Endothelial cell of umbilical vein (primary cell): Measurements from ENCODE around the gene CPZ. TPM values are rescaled to one million over a fixed set of nuclear protein-coding genes. Genes with fewer than 3 reads are reported as not detected.
"Not testable (repeated sequence)": the region's sequence is repeated elsewhere in the genome, so short reads cannot be mapped to it uniquely, and the experiment has no call there.

ENCODE experiments used
- BruUV-seq: library from RNA; stranded (reverse); fragments of 400-500 nt; replicated peaks from 2 replicates; lab custom pipeline; 2021; lab: Mats Ljungman, UMichigan
- CTCF ChIA-PET: fragments of 300-600, 350-600 bp; sonication (Branson Sonifier 250); formaldehyde crosslinking; loops from one replicate; lab custom pipeline; 2021; ENCODE audit warnings: antibody characterized with exemption, inconsistent platforms; lab: Charles Lee
- POLR2A ChIA-PET: fragments of 300-600, 350-600 bp; sonication (Branson Sonifier 250); formaldehyde crosslinking; loops from one replicate; lab custom pipeline; 2021; ENCODE audit warnings: antibody characterized with exemption, inconsistent platforms; lab: Charles Lee
- DNase-seq: peaks from one replicate; pipeline ENCODE4 v3.0.0-alpha.2; 2011; ENCODE audit warnings: low read depth, low spot score
- FAIRE-seq: peaks from 2 replicates; lab custom pipeline; 2011; peaks lifted over from hg19 to GRCh38; lab: Jason Lieb, UNC
- H2AFZ ChIP-seq: 2 replicates; pipeline ENCODE4 v1.6.0; 2012; ENCODE audit warnings: low read depth, low read length, control low read depth, inconsistent platforms
- H3K27ac ChIP-seq: 2 replicates; pipeline ENCODE4 v1.5.1; 2011; ENCODE audit warnings: low read depth, mild to moderate bottlenecking, control low read depth, low read length, moderate library complexity; ENCODE audit not compliant: insufficient read depth
- H3K27me3 ChIP-seq, 2 experiments: 2 replicates each; pipeline versions ENCODE4 v1.6.0 to v1.6.1; 2011; ENCODE audit warnings: low read length in 2 of 2, mixed read lengths in 1 of 2; ENCODE audit not compliant: control insufficient read depth in 2 of 2, insufficient read depth in 2 of 2
- H3K36me3 ChIP-seq, 2 experiments: 2 replicates in 1 of 2; 3 replicates in 1 of 2; pipeline ENCODE4 v1.5.1; 2011; ENCODE audit warnings: low read length in 2 of 2, mild to moderate bottlenecking in 1 of 2, moderate library complexity in 1 of 2; ENCODE audit not compliant: control insufficient read depth in 2 of 2, insufficient read depth in 2 of 2; ENCODE audit errors: extremely low read depth in 1 of 2
- H3K4me1 ChIP-seq: 3 replicates; pipeline ENCODE4 v1.5.1; 2011; ENCODE audit warnings: mild to moderate bottlenecking, low read length; ENCODE audit not compliant: control insufficient read depth, insufficient read depth; ENCODE audit errors: extremely low read depth
- H3K4me2 ChIP-seq: 2 replicates; pipeline ENCODE4 v1.6.1; 2011; ENCODE audit warnings: low read length, control low read depth, mixed read lengths; ENCODE audit not compliant: insufficient read depth
- H3K4me3 ChIP-seq, 3 experiments: fragments of 200-600 bp in 1 of 3; sonication (generic), shearing (Covaris generic) in 1 of 3; replicated peaks in 1 of 3; 2 replicates each; pipeline ENCODE4 v1.5.1; 2011 to 2016; ENCODE audit warnings: control low read depth in 3 of 3, low read length in 3 of 3, mild to moderate bottlenecking in 2 of 3, inconsistent platforms in 1 of 3, low read depth in 1 of 3, moderate library complexity in 1 of 3; ENCODE audit not compliant: insufficient read depth in 1 of 3
- H3K79me2 ChIP-seq: 2 replicates; pipeline ENCODE4 v1.6.0; 2012; ENCODE audit warnings: low read length, inconsistent platforms; ENCODE audit not compliant: control insufficient read depth, insufficient read depth
- H3K9ac ChIP-seq: replicated peaks from 2 replicates; pipeline ENCODE3; 2011; ENCODE audit warnings: low read length, control low read depth; ENCODE audit not compliant: insufficient read depth; ENCODE audit errors: extremely low read depth
- H3K9me1 ChIP-seq: replicated peaks from 3 replicates; pipeline ENCODE4 v1.6.0; 2011; ENCODE audit warnings: mild to moderate bottlenecking, low read length; ENCODE audit not compliant: control insufficient read depth, insufficient read depth; ENCODE audit errors: extremely low read depth
- H3K9me3 ChIP-seq: replicated peaks from 2 replicates; pipeline ENCODE4 v1.5.1; 2012; ENCODE audit warnings: low read length, inconsistent platforms; ENCODE audit not compliant: control insufficient read depth, insufficient read depth
- H4K20me1 ChIP-seq: replicated peaks from 2 replicates; pipeline ENCODE3; 2011; ENCODE audit warnings: mild to moderate bottlenecking, low read length; ENCODE audit not compliant: control insufficient read depth, insufficient read depth; ENCODE audit errors: extremely low read depth
- EZH2 ChIP-seq: IDR thresholded peaks from 2 replicates; pipeline ENCODE4 v1.6.1; 2012; ENCODE audit warnings: borderline replicate concordance, low read depth, mild to moderate bottlenecking, moderate library complexity, low read length, inconsistent platforms; ENCODE audit not compliant: severe bottlenecking
- FOS ChIP-seq: IDR thresholded peaks from 2 replicates; pipeline ENCODE4 v1.6.1; 2011; ENCODE audit warnings: mild to moderate bottlenecking, low read length, moderate library complexity, borderline replicate concordance; ENCODE audit not compliant: insufficient read depth
- GATA2 ChIP-seq: IDR thresholded peaks from 2 replicates; pipeline ENCODE4 v1.7.0; 2011; ENCODE audit warnings: low read depth, mild to moderate bottlenecking, moderate library complexity, mixed read lengths, low read length; ENCODE audit not compliant: insufficient read length, insufficient read depth
- JUN ChIP-seq: IDR thresholded peaks from 2 replicates; pipeline ENCODE4 v1.6.1; 2011; ENCODE audit warnings: borderline replicate concordance, low read depth; ENCODE audit not compliant: insufficient read length, insufficient read depth
- MYC ChIP-seq: IDR thresholded peaks from one replicate; pipeline ENCODE4 v1.6.1; 2011; ENCODE audit warnings: mild to moderate bottlenecking, low read depth, low read length
- POLR2A ChIP-seq: IDR thresholded peaks from 2 replicates; pipeline ENCODE4 v1.6.1; 2012; ENCODE audit warnings: low read depth, mild to moderate bottlenecking, control low read depth, low read length
- POLR2AphosphoS5 ChIP-seq: IDR thresholded peaks from 2 replicates; pipeline ENCODE4 v1.6.1; 2012; ENCODE audit warnings: low read depth, mild to moderate bottlenecking, control low read depth, low read length, moderate library complexity; ENCODE audit not compliant: insufficient read depth
- dilution Hi-C: fragments of 300-500 bp; cut with MboI; formaldehyde crosslinking; loops from one replicate; pipeline ENCODE4 v1.15.0; 2019; ENCODE audit warnings: low sequenced_read_pairs; ENCODE audit not compliant: extremely low pct_ligation_motif_present
- intact Hi-C: fragments of 100-400 bp; cut with micrococcal nuclease; formaldehyde crosslinking; loops from one replicate; pipeline ENCODE4 v1.10.0; 2022
- polyA plus RNA-seq, 4 experiments: library from polyadenylated mRNA; depleted of rRNA in 3 of 4; stranded (reverse) in 3 of 4; unstranded in 1 of 4; fragments of >200 nt; gene quantifications; 2 replicates each; pipeline versions ENCODE4 v1.2.1 to v1.2.3, GENCODE V29; 2011 to 2012; ENCODE audit warnings: missing spikeins in 1 of 4
- total RNA-seq: library from RNA; stranded (reverse); gene quantifications from 2 replicates; pipeline ENCODE4 v1.2.3, GENCODE V29; 2021
- TF ChIP-seq, protein P1 (sequence below): IDR thresholded peaks from 2 replicates; pipeline ENCODE4 v1.6.1; 2011; ENCODE audit not compliant: insufficient read depth, insufficient read length
- TF ChIP-seq, protein P2 (sequence below), 2 donors: IDR thresholded peaks; 1 replicate in 1 of 2; 2 replicates in 1 of 2; pipeline ENCODE4 v1.5.1; 2011; ENCODE audit warnings: low read length in 2 of 2, mild to moderate bottlenecking in 2 of 2, moderate library complexity in 2 of 2, control low read depth in 1 of 2, inconsistent platforms in 1 of 2, low read depth in 1 of 2; ENCODE audit not compliant: insufficient read depth in 1 of 2; ENCODE audit errors: extremely low read depth in 1 of 2

The CPZ gene
- total and polyA plus RNA-seq, 2 donors (not counting 3 experiments of a cell fraction or from before 2014, with no cell fraction given) = not detected

DNA sequence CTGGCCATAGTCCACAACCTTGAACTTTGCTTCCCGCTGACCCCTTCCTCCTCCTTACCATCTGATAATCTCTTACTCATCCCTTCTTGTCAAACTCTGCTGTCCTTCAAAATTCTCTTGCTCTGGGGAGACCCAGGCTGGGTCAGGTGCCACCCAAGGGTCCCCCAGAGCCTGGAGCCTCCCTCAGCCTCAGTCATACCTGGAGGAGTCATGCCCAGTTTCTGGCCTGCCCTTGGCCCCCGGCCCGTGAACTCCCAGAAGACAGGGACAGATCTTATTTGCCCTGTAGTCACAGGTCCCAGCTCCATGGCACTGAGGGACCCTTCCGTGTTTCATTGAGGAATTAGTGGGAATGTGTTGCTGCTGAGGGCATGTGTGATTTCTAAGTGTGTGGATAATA, 17.1 kb upstream of the CPZ start:
- no peaks in the 10 kb centered on the region for H3K9me1 ChIP-seq
- TF ChIP-seq, protein P1, sequence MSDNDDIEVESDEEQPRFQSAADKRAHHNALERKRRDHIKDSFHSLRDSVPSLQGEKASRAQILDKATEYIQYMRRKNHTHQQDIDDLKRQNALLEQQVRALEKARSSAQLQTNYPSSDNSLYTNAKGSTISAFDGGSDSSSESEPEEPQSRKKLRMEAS = no peak
- TF ChIP-seq POLR2A (no peak), JUN (no peak), FOS (no peak), MYC (no peak), GATA2 (no peak), EZH2 (no peak), POLR2AphosphoS5 (no peak)
- TF ChIP-seq, protein P2, sequence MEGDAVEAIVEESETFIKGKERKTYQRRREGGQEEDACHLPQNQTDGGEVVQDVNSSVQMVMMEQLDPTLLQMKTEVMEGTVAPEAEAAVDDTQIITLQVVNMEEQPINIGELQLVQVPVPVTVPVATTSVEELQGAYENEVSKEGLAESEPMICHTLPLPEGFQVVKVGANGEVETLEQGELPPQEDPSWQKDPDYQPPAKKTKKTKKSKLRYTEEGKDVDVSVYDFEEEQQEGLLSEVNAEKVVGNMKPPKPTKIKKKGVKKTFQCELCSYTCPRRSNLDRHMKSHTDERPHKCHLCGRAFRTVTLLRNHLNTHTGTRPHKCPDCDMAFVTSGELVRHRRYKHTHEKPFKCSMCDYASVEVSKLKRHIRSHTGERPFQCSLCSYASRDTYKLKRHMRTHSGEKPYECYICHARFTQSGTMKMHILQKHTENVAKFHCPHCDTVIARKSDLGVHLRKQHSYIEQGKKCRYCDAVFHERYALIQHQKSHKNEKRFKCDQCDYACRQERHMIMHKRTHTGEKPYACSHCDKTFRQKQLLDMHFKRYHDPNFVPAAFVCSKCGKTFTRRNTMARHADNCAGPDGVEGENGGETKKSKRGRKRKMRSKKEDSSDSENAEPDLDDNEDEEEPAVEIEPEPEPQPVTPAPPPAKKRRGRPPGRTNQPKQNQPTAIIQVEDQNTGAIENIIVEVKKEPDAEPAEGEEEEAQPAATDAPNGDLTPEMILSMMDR (IDR thresholded peaks at IDR 0.05; ENCODE audit: extremely low read depth in 1 of 2, insufficient read depth in 1 of 2, low read depth in 1 of 2, low read length in 2 of 2) = no peak
- BruUV-seq = no TSS peak
- H3K4me3 ChIP-seq = no peak overlapping the region
- dilution Hi-C loops (no loop called here), intact Hi-C loops (no loop called here)
- no peaks in the 10 kb centered on the region for H3K9me3 ChIP-seq
- H4K20me1 ChIP-seq = no peaks in the 10 kb centered on the region
- H3K27ac ChIP-seq = no peak overlapping the region
- H3K9ac ChIP-seq = no peak overlapping the region
- CTCF ChIA-PET = no interaction called here
- H3K27me3 ChIP-seq = no peaks in the 10 kb centered on the region
- H3K4me1 ChIP-seq = no peaks in the 10 kb centered on the region
- no peak for DNase-seq
- H3K4me2 ChIP-seq = no peak overlapping the region
- H3K36me3 ChIP-seq = no peaks in the 10 kb centered on the region
- no peaks in the 10 kb centered on the region for H3K79me2 ChIP-seq
- POLR2A ChIA-PET = no interaction called here
- no peak overlapping the region for H2AFZ ChIP-seq
- no peak for FAIRE-seq

DNA sequence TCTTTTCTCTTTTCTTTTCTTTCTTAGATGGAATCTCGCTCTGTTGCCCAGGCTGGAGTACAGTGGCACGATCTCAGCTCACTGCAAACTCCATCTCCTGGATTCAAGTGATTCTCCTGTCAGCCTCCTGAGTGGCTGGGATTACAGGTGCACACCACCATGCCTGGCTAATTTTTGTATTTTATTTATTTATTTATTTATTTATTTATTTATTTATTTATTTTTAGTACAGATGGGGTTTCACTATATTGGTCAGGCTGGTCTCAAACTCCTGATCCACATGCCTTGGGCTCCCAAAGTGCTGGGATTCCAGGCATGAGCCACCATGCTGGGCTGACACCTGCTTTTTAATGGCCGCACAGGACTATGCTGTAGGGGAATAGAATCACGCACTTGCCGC, 16.0 kb upstream of the CPZ start:
- H3K4me1 ChIP-seq, dilution Hi-C loops, H3K27ac ChIP-seq, H3K79me2 ChIP-seq, H3K9me3 ChIP-seq, POLR2A ChIA-PET, H2AFZ ChIP-seq, H3K9me1 ChIP-seq, H3K27me3 ChIP-seq, H3K9ac ChIP-seq, H3K36me3 ChIP-seq, DNase-seq, intact Hi-C loops, FAIRE-seq, BruUV-seq, H4K20me1 ChIP-seq, H3K4me2 ChIP-seq, H3K4me3 ChIP-seq: not testable (repeated sequence)
- CTCF ChIA-PET = interaction anchor here (1.5 kb wide), 1 partner anchor 13 kb away, joined by 4 read pairs; no protein-coding TSS in a partner anchor
